HL-60 (cell line): ENCODE results near the gene VRK3.

Experiments used
- DNase-seq, 2 experiments: peaks; one replicate each; pipeline ENCODE4 v3.0.0-alpha.2; 2010 to 2020; ENCODE audit warnings: low read depth in 1 of 2, low spot score in 1 of 2
- H3K27ac ChIP-seq: fragments of 250-450 bp; sonication (Bioruptor Pico); replicated peaks from 2 replicates; pipeline ENCODE4 v1.5.1; 2020; ENCODE audit warnings: mild to moderate bottlenecking, moderate library complexity
- H3K27me3 ChIP-seq: fragments of 250-450 bp; sonication (Bioruptor Pico); 2 replicates; pipeline ENCODE4 v1.5.1; 2021; ENCODE audit warnings: mild to moderate bottlenecking, moderate library complexity; ENCODE audit not compliant: insufficient read depth, poor library complexity, severe bottlenecking
- H3K4me3 ChIP-seq: replicated peaks from 2 replicates; pipeline ENCODE4 v1.5.1; 2011; ENCODE audit warnings: mild to moderate bottlenecking, control low read depth, low read length; ENCODE audit not compliant: insufficient read depth
- CTCF ChIP-seq: IDR thresholded peaks from one replicate; pipeline ENCODE4 v1.5.1; 2011; ENCODE audit warnings: low read length, control low read depth, inconsistent platforms; ENCODE audit not compliant: insufficient read depth
- GABPA ChIP-seq: IDR thresholded peaks from 2 replicates; pipeline ENCODE4 v1.6.1; 2012; ENCODE audit warnings: low read depth
- POLR2AphosphoS5 ChIP-seq: IDR thresholded peaks from 2 replicates; pipeline ENCODE4 v1.6.1; 2012; ENCODE audit warnings: low read depth
- REST ChIP-seq: IDR thresholded peaks from 2 replicates; pipeline ENCODE4 v1.6.1; 2012; ENCODE audit warnings: low read depth; ENCODE audit not compliant: insufficient replicate concordance
- SPI1 ChIP-seq: IDR thresholded peaks from 2 replicates; pipeline ENCODE4 v1.6.1; 2012; ENCODE audit warnings: low read depth, mild to moderate bottlenecking, borderline replicate concordance

Gene VRK3

GRCh38 chr19:50043967-50044366 lies 18.8 kb upstream of the VRK3 start:
- Histone ChIP-seq H3K4me3 (no peak overlapping the region), H3K27ac (no peak overlapping the region), H3K27me3 (no peaks in the 10 kb centered on the region)
- TF ChIP-seq REST = no peak
- TF ChIP-seq SPI1 = no peak
- TF ChIP-seq CTCF = no peak
- no peak for TF ChIP-seq POLR2AphosphoS5
- TF ChIP-seq GABPA = no peak
- DNase-seq = no peak

GRCh38 chr19:50042363-50043024 lies 17.3 kb upstream of the VRK3 start:
- no peaks in the 10 kb centered on the region for H3K27me3 ChIP-seq
- no peak for DNase-seq
- no peak overlapping the region for H3K27ac ChIP-seq
- no peak for TF ChIP-seq GABPA
- H3K4me3 ChIP-seq = no peak overlapping the region

GRCh38 chr19:50040967-50041366 lies 15.8 kb upstream of the VRK3 start:
- Histone ChIP-seq H3K27me3 (no peaks in the 10 kb centered on the region), H3K27ac (no peak overlapping the region), H3K4me3 (no peak overlapping the region)
- no peak for DNase-seq
- TF ChIP-seq SPI1 (no peak), CTCF (no peak), GABPA (no peak), POLR2AphosphoS5 (no peak), REST (no peak)

- TF ChIP-seq GABPA (no peak), REST (no peak), SPI1 (no peak), POLR2AphosphoS5 (no peak), CTCF (no peak)
- no peaks in the 10 kb centered on the region for H3K27me3 ChIP-seq
- H3K27ac ChIP-seq = no peak overlapping the region
- no peak for DNase-seq
- no peak overlapping the region for H3K4me3 ChIP-seq
These were observed 14.8 kb upstream of the VRK3 start for GRCh38 chr19:50039968-50040367.
